GM12874 (cell line): Measurements from ENCODE around the gene TRMT1L.

Source experiments
- CTCF ChIP-seq: IDR thresholded peaks from 2 replicates; pipeline ENCODE4 v1.5.1; 2011; ENCODE audit warnings: low read depth, mild to moderate bottlenecking, control low read depth, low read length, moderate library complexity; ENCODE audit not compliant: insufficient read depth

Gene TRMT1L

DNA sequence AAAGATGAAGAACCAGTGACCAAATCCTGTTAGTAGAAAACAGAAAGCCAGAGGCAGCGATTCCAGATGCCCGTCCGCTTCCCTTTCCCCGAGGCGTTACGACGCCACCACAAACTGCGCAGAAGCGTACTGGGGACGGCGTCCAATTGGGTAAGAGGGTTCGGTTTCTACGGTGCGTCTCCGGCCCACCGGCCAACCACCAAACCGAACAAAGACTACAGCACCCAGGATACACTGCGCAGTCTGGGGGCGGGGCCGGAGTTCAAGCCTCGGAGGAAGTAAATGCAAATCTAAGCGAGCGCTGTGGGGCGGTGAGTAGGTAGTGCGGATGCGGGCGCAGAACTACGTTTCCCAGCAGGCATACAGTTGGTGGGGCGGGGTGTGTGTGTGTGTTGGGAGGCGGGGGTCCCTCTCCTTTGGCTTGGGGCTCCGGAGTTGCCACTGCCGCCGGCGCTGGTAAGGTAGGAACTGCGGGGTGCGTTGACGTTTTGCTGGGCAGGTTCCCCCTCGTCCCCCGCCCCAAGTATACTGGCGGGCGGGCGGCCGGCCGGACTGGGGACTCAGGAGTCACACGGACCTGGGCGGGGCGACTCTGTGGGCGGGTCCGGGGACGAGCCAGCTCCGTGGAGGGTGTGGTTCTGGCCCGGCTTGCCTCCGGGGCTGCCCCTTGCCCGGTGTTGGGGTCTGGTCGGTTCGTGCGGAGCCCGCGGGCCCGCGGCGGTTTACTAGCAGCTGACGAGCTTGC is at the start of gene TRMT1L, which contains the start of gene SWT1:
TSS of gene TRMT1L (minus strand) at position 100 of the 745 bp plus-strand sequence. CDS start 241 bp downstream, outside the sequence.
TSS of gene SWT1 (plus strand) at position 314 of the 745 bp plus-strand sequence. CDS start 3,675 bp downstream, outside the sequence.
- TF ChIP-seq CTCF = no peak

- no peak for TF ChIP-seq CTCF
Observed at GRCh38 chr1:185200889-185201288, 44.1 kb upstream of the TRMT1L start.

DNA sequence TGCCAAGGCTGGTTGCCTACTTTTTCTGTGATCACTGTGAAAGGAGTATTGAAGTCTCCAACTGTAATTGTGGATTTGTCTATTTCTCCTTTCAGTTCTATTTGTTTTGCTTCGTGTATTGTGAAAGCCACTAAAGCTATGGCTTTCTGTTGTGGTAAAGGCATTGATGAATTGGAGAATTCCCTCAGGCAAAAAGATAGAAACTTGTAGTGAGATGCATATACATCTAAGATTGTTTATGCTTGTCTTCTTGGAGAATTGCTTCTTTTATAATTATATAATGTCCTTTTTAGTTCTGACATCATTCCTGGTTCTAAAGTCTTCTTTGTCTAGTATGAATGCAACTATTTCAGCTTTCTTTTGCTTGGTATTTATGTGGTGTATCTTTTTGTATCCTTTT is 37.0 kb upstream of the TRMT1L start:
- TF ChIP-seq CTCF = no peak

- TF ChIP-seq CTCF = peak; percentile 67
Observed at GRCh38 chr1:185170291-185170848, 13.6 kb upstream of the TRMT1L start.

DNA sequence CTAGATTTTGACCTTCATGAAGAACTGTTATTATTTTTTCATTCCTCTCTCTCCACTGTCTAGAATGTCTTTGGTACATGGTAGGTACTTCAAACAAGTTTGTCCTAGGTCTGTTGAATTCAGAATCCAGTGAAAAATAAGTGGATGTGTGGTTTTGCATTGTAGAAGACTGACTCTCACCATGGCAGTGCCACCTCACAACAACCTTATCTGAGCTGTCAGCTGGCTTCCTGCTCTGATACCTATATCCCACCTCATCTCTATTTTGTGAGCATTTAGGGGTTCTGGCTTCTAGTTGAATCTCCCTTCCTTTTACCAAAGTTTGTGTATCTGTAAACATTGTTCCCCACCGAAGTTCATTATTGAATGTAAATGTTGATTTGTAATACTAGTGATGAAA is 9.4 kb upstream of the TRMT1L start:
- no peak for TF ChIP-seq CTCF

GRCh38 chr1:185162491-185162890 is 5.7 kb upstream of the TRMT1L start:
- no peak for TF ChIP-seq CTCF

GRCh38 chr1:185159966-185160365 is 3.2 kb upstream of the TRMT1L start:
- no peak for TF ChIP-seq CTCF
